Gastrocnemius medialis (tissue), 4 donors: Measurements from ENCODE around the gene ADAM23. TPM values are rescaled to one million over a fixed set of nuclear protein-coding genes. Genes with fewer than 3 reads are reported as not detected.
"Not testable (repeated sequence)": the region's sequence is repeated elsewhere in the genome, so short reads cannot be mapped to it uniquely, and the experiment has no call there.

Experiments
- ATAC-seq, 2 donors: fragments of 150-250 bp; one replicate each; pipeline ENCODE4 v1.9.1; 2016
- DNase-seq, 2 donors: peaks; one replicate each; pipeline ENCODE4 v3.0.0-alpha.2; 2019
- H3K27ac ChIP-seq, 4 donors: fragments of 200-600 bp; sonication (generic); 1 replicate in 1 of 4; 2 replicates in 3 of 4; pipeline ENCODE4 v1.5.1; 2016 to 2018; ENCODE audit warnings: mild to moderate bottlenecking in 2 of 4, moderate library complexity in 1 of 4
- H3K27me3 ChIP-seq, 3 donors: fragments of 200-600 bp; sonication (generic) in 2 of 3; 1 replicate in 1 of 3; 2 replicates in 2 of 3; pipeline versions ENCODE4 v1.5.1 to v1.6.0; 2016 to 2019; ENCODE audit warnings: mild to moderate bottlenecking in 1 of 3, moderate library complexity in 1 of 3
- H3K36me3 ChIP-seq, 2 donors: fragments of 200-600 bp; sonication (generic) in 1 of 2; one replicate each; pipeline ENCODE4 v1.5.1; 2017 to 2018
- H3K4me1 ChIP-seq, 2 donors: fragments of 200-600 bp; sonication (generic) in 1 of 2; one replicate each; pipeline ENCODE4 v1.5.1; 2016 to 2017; ENCODE audit warnings: mild to moderate bottlenecking in 2 of 2
- H3K4me3 ChIP-seq, 4 donors: fragments of 200-600 bp; sonication (generic) in 3 of 4; 1 replicate in 1 of 4; 2 replicates in 3 of 4; pipeline ENCODE4 v1.5.1; 2016 to 2019; ENCODE audit warnings: mild to moderate bottlenecking in 2 of 4
- H3K9me3 ChIP-seq, 3 donors: fragments of 200-600 bp; sonication (generic) in 2 of 3; 1 replicate in 1 of 3; 2 replicates in 2 of 3; pipeline ENCODE4 v1.5.1; 2016 to 2019
- CTCF ChIP-seq, 5 experiments: fragments of 450-650 bp in 3 of 5; fragments of 200-600 bp in 2 of 5; sonication (generic) in 2 of 5; IDR thresholded peaks in 4 of 5; conservative IDR thresholded peaks in 1 of 5; 1 replicate in 4 of 5; 2 replicates in 1 of 5; pipeline ENCODE4 v1.5.1; 2016 to 2019; ENCODE audit warnings: antibody characterized with exemption in 5 of 5, mild to moderate bottlenecking in 3 of 5, moderate library complexity in 3 of 5
- POLR2A ChIP-seq, 2 donors: fragments of 450-650 bp; IDR thresholded peaks; one replicate each; pipeline ENCODE4 v1.6.1; 2017; ENCODE audit warnings: antibody characterized with exemption in 2 of 2, mild to moderate bottlenecking in 2 of 2, moderate library complexity in 2 of 2
- in situ Hi-C, 4 donors: fragments of 200-750 bp; cut with MboI; loops; one replicate each; pipeline versions ENCODE4 v1.15.0 to v1.8.0; 2017; ENCODE audit warnings: low sequenced_read_pairs in 4 of 4
- intact Hi-C: fragments of 100-400 bp; cut with DNase I; formaldehyde crosslinking; loops from one replicate; pipeline ENCODE4 v1.15.1; 2023; ENCODE audit warnings: low total_unique reads
- total RNA-seq, 4 donors: library from RNA; depleted of rRNA; stranded (reverse); fragments of >200 nt; gene quantifications; one replicate each; pipeline versions ENCODE4 v1.1.0 to v1.2.3, GENCODE V29; 2016

ADAM23 gene
- 1 to 10 TPM in 3 of 4 donors, under 1 TPM in 1; 0.65 to 2.4 (median 1.6) TPM for total RNA-seq

GRCh38 chr2:206442833-206443734 is at the start of gene ADAM23:
Gene ADAM23 (plus strand): TSS chr2:206443532. CDS start chr2:206443867, 335 bp downstream.
- Histone ChIP-seq H3K27ac (peak within 1 kb of the TSS in 1 of 4 donors; percentile 14), H3K36me3 (no peaks in the 10 kb centered on the region), H3K4me1 (peaks cover 8 to 10% of the 10 kb centered on the region in 2 donors), H3K9me3 (no peaks in the 10 kb centered on the region), H3K4me3 (peak within 1 kb of the TSS; percentile 46 to 65 (median 60)), H3K27me3 (no peaks in the 10 kb centered on the region)
- TF ChIP-seq POLR2A (IDR thresholded peaks at IDR 0.05) (peak in 1 of 2 donors; percentile 25), CTCF (IDR thresholded peaks at IDR 0.05 in 4 of 5, conservative IDR thresholded peaks at IDR 0.05 in 1 of 5) (peak in 1 of 5 experiments; percentile 32)
- intact Hi-C loops (loop anchor here (5.0 to 10.0 kb wide), 2 partner anchors 168 to 281 kb away; partner anchors contain the start of gene ZDBF2), in situ Hi-C loops (no loop called here)
- ATAC-seq (peak; percentile 65 to 73), DNase-seq (peak in 1 of 2 donors; percentile 16)

DNA sequence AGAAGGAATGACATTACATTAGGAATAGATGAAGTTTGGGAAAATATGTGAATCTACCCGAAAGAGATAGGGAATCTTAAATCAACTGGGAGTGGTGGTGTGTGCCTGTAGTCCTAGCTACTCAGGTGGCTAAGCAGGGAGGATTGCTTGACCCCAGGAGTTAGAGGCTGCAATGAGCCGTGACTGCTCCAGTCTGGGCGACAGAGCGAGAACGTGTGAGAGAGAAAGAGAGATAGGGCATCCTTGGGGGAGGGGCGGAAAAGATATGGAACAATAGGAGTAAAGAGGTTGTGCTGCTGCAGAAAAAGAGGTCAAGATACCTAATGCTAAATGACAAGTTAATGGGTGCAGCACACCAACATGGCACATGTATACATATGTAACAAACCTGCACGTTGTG is 47.1 kb upstream of the ADAM23 start:
- no peaks in the 10 kb centered on the region for H3K27me3 ChIP-seq
- intact Hi-C loops (no loop called here), in situ Hi-C loops (no loop called here)

DNA sequence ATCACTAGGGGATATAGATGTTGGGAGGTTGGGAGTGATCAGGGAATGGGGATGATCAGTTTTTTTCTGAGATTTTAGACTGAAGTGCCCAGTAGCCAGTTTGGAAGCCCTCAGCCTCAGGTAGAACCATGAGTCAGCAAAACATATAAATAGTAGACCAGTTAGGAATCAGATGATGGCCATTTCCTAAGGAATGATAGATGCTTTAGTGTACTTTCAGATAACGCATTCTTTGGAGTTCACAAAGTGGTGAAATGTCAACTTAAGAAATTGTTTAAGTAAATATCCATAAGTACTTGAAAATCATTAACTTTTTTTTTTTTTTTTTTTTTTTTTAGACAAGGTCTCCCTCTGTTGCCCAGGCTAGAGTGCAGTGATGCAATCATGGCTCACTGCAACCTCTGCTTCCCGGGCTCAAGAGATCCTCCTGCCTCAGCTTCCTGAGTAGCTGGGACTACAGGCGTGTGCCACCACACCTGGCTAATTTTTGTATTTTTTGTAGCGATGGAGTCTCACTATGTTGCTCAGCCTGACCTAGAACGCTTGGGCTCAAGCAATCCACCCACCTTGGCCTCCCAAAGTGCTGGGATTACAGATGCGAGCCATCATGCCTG is 40.3 kb upstream of the ADAM23 start:
- H3K27ac ChIP-seq, H3K36me3 ChIP-seq, H3K9me3 ChIP-seq, ATAC-seq, H3K4me1 ChIP-seq, intact Hi-C loops, H3K27me3 ChIP-seq, in situ Hi-C loops, DNase-seq, H3K4me3 ChIP-seq: not testable (repeated sequence)

More for the DNA sequence above, 47.1 kb upstream of the ADAM23 start:
- Histone ChIP-seq H3K27ac (no peak overlapping the region), H3K9me3 (no peaks in the 10 kb centered on the region), H3K4me1 (no peaks in the 10 kb centered on the region), H3K4me3 (no peak overlapping the region), H3K36me3 (no peaks in the 10 kb centered on the region)
- DNase-seq (no peak), ATAC-seq (no peak)
- TF ChIP-seq CTCF (IDR thresholded peaks at IDR 0.05 in 4 of 5, conservative IDR thresholded peaks at IDR 0.05 in 1 of 5) (no peak), POLR2A (IDR thresholded peaks at IDR 0.05) (no peak)

- TF ChIP-seq CTCF (IDR thresholded peaks at IDR 0.05 in 4 of 5, conservative IDR thresholded peaks at IDR 0.05 in 1 of 5) = no peak
- TF ChIP-seq POLR2A (IDR thresholded peaks at IDR 0.05) = no peak
- ATAC-seq (no peak), DNase-seq (no peak)
- no peak overlapping the region for H3K4me3 ChIP-seq
- no peak overlapping the region for H3K27ac ChIP-seq
- no peaks in the 10 kb centered on the region for H3K27me3 ChIP-seq
- no peaks in the 10 kb centered on the region for H3K36me3 ChIP-seq
- intact Hi-C loops (no loop called here), in situ Hi-C loops (no loop called here)
- H3K9me3 ChIP-seq = no peaks in the 10 kb centered on the region
- no peaks in the 10 kb centered on the region for H3K4me1 ChIP-seq
Observed at GRCh38 chr2:206408323-206409320, 34.7 kb upstream of the ADAM23 start.
